GM12891 (cell line): ENCODE data around the gene GOLM1.

ENCODE experiments used
- DNase-seq: peaks from one replicate; pipeline ENCODE4 v3.0.0; 2011; ENCODE audit warnings: low spot score; ENCODE audit not compliant: insufficient read length
- FAIRE-seq: peaks from 2 replicates; lab custom pipeline; 2011; peaks lifted over from hg19 to GRCh38; lab: Jason Lieb, UNC
- PAX5 ChIP-seq: IDR thresholded peaks from 2 replicates; pipeline ENCODE4 v1.6.1; 2011; ENCODE audit warnings: low read length, moderate library complexity, mild to moderate bottlenecking; ENCODE audit not compliant: insufficient read depth, severe bottlenecking
- POLR2A ChIP-seq: IDR thresholded peaks from 2 replicates; pipeline ENCODE4 v1.6.1; 2011; ENCODE audit warnings: low read depth, low read length, control low read depth
- POLR2AphosphoS5 ChIP-seq: IDR thresholded peaks from 2 replicates; pipeline ENCODE4 v1.6.1; 2011; ENCODE audit warnings: low read depth, low read length, control low read depth
- POU2F2 ChIP-seq: IDR thresholded peaks from 2 replicates; pipeline ENCODE4 v1.6.1; 2011; ENCODE audit warnings: low read depth, mild to moderate bottlenecking, control low read depth, low read length, moderate library complexity
- SPI1 ChIP-seq: IDR thresholded peaks from 2 replicates; pipeline ENCODE4 v1.6.1; 2011; ENCODE audit warnings: low read depth, low read length, control low read depth
- TAF1 ChIP-seq: IDR thresholded peaks from 2 replicates; pipeline ENCODE4 v1.6.1; 2011; ENCODE audit warnings: low read depth, low read length, control low read depth

Gene GOLM1

DNA sequence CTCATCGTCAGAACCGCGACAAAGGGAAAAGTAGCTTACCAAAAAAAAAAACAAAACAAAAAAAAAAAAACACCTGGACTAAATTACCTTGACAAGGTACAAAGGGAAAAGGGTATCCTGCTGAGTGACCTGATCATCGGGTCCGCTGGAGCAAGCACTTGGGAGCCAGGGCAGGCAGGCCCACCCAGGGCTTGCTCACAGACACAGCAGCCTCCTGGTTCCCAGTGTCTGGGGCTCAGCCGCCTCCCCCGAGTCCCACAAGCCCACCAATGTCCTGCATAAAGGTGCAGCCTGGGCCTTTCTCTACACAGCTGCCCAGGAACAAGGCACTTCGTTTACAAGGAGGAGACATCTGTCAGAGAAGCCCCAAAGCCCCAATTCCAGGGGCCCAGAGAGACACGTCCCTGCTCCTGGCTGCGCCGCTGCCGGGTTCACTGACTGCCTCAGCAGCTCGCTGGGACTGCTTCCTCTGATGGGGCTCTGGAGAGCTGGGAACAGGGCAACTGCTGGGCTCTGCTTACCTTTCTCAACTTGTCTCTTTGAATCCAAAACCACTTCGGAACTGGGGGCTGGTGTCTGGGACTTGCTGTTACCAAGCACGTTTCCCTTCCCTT is 63.4 kb downstream of the GOLM1 start:
- TF ChIP-seq TAF1 (no peak), SPI1 (no peak), PAX5 (no peak), POU2F2 (no peak), POLR2A (no peak), POLR2AphosphoS5 (no peak)
- DNase-seq = no peak
- no peak for FAIRE-seq

DNA sequence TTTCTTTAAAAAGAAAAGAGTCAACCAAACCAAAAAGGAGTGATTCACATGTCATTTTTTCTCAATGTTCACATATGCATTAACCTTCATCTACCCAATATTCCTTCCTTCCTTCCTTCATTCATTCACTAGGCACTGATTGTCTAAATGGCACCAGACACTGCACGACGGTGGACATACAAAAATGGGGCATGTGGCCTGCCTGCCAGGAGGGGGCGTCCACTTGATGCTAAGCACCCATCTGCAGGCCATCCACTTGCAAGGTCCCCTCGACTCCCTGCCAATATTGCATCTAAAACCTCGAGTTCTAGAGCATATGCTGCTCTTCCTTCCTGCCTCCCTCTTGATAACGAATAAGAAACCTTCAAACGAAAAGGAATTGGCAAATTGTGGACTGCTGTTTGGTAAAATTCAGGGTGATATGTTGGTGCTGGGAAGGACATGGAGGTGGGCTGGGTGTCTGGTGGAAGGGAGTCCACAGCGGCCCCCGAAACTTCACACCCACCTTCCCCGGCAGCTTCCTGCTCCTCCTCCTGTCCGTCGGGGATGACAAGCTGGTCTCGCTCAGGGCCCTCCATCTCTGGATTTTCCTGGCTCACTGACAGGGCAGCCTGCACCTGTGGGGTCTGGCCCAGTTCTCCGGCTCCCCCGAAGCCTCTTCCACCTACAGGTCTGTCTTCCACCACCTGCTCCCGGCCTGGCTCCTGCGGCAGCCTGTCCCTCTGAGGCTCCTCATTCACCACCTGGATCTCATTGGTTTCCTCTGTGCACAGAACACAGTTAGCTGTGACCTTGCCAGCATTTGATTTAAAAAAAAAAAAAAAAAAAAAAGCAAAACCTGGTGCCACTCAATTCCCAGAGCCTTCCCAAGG is 64.3 kb downstream of the GOLM1 start:
- DNase-seq (peak; percentile 42), FAIRE-seq (no peak)
- no peak for TF ChIP-seq SPI1
- TF ChIP-seq POLR2AphosphoS5 = no peak
- TF ChIP-seq POU2F2 = no peak

GRCh38 chr9:86027767-86028166 is 71.6 kb downstream of the GOLM1 start:
- TF ChIP-seq POLR2AphosphoS5 (no peak), POU2F2 (no peak), PAX5 (no peak), TAF1 (no peak), SPI1 (no peak), POLR2A (no peak)
- DNase-seq (no peak), FAIRE-seq (no peak)

DNA sequence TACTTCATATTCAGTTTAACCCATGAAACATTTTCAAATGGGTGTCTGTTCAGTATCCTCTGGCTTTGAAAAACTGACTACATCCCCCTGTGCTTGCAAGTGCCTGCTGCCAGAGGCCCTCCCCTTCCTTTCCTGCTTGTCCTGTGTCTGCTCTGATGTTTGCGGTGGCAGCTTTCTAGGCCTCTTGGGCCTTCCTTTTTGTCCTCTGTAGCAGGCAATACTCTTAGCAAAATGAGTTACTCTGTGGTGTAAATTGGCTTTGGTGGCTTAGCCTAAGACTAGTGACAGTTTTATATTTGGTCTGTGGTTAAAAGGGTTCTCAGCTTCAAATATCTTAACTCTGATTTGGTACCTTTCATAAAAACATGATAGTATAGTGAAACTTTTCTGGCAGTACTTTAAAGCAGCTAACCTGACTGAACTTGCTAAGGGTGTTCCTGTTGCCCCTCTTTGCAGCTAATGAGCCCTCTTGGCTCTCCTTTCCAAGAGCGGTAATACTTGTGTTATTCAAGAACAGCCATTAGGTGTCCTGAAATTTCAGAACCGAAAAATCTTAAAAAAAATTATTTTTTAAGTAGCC is 76.6 kb downstream of the GOLM1 start:
- no peak for DNase-seq

DNA sequence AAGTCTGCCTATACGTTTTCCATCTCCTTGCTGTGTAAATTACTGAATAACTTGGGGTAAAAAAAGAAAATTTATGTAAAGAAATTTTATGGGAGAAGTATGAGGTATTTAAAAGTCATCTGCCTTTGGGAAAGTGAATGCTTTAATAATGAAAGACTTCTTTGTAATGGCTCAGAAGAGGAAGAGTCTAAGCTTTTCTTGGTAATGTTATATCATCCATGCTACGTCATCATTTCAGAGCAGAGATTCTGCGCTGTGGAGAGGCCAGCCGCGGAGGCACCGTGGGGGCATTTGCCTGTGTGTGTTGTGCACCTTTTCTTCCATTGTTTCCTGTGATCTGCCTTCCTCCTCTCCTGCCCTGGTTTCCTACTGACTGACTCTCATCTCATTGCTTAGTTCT is 78.2 kb downstream of the GOLM1 start:
- TF ChIP-seq POU2F2 (no peak), PAX5 (no peak), SPI1 (no peak), POLR2A (no peak), POLR2AphosphoS5 (no peak), TAF1 (no peak)
- FAIRE-seq (no peak), DNase-seq (no peak)

More for the DNA sequence above, 76.6 kb downstream of the GOLM1 start:
- TF ChIP-seq POLR2AphosphoS5 = no peak
- no peak for TF ChIP-seq PAX5
- TF ChIP-seq TAF1 = no peak
- no peak for TF ChIP-seq SPI1
- no peak for TF ChIP-seq POU2F2
- no peak for TF ChIP-seq POLR2A
- no peak for FAIRE-seq

- FAIRE-seq (no peak), DNase-seq (no peak)
- no peak for TF ChIP-seq POLR2AphosphoS5
- TF ChIP-seq POLR2A = no peak
- no peak for TF ChIP-seq PAX5
- TF ChIP-seq POU2F2 = no peak
- no peak for TF ChIP-seq TAF1
- TF ChIP-seq SPI1 = no peak
Observed at GRCh38 chr9:86020731-86021130, 78.6 kb downstream of the GOLM1 start.

GRCh38 chr9:86009133-86009532 is 90.2 kb downstream of the GOLM1 start:
- DNase-seq = no peak
- TF ChIP-seq TAF1 (no peak), POU2F2 (no peak), PAX5 (no peak), POLR2AphosphoS5 (no peak), SPI1 (no peak), POLR2A (no peak)
- no peak for FAIRE-seq

DNA sequence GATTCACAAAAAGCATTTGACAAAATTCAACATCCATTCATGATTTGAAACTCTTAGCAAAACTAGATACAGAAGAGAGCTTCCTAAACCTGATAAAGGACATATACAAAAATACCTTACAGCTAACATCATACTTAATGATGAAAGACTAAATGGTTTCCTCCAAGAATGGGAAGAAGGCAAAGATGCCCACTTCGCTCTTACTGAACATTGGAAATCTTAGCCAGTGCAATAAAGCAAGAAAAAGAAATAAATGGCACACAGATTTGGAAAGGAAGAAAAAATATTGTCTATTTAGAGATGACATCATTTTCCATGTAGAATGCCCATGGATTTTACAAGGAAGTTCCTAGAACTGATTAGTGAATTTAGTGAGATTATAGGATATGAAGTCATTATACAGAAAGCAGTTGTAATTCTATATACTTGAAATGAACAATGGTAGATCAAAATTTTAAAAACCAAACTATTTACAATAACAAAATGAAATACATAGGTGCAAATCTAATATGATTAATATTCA is 94.0 kb downstream of the GOLM1 start:
- no peak for TF ChIP-seq SPI1
- no peak for TF ChIP-seq PAX5
- TF ChIP-seq POLR2AphosphoS5 = no peak
- no peak for TF ChIP-seq POU2F2
- TF ChIP-seq TAF1 = no peak
- no peak for TF ChIP-seq POLR2A
- no peak for DNase-seq
- FAIRE-seq = no peak

GRCh38 chr9:85995599-85995998 is 103.8 kb downstream of the GOLM1 start:
- FAIRE-seq = no peak
- TF ChIP-seq SPI1 = peak; percentile 56
- TF ChIP-seq TAF1 = no peak

More at GRCh38 chr9:85995599-85995998, 103.8 kb downstream of the GOLM1 start:
- no peak for DNase-seq
